Measurements from ENCODE around the gene PRELID3B. TPM values are rescaled to one million over a fixed set of nuclear protein-coding genes. Genes with fewer than 3 reads are reported as not detected.

The PRELID3B gene
- total RNA-seq, 2 donors from 2014 or later: 82.8 to 89.0 TPM

DNA sequence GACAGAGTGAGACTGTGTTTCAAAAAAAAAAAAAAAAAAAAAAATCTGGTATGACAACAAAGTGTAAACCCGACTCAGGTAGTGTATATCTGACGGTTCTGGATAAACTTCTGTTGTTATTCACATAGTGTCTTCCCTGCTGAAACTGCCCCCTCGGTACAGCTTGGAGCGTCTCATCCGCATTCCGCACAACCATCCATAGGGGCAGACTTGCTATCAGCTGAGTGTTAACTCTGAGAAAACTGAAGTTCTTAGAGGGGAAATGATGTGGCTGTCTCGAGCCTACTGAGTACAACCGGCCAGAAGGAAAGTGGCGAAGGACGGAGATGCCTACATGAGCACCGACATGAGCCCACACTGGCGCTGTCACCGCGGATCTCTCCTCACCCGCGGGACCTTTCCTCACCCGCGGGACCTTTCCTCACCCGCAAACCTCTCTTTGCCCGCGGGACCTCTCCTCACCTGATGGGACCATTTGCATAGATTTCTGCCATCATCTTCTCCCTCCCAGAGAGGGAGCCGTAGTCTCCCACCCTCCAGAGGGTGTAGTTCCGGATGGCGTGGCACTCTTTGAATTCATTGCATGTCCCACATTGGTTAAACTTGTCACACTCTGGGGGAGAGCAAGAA is 45.3 kb downstream of the PRELID3B start:
- DNase-seq (ENCODE audit: low spot score): no peak
- ATAC-seq: no peak
- H3K4me1 Mint-ChIP-seq (ENCODE audit: low read depth in 2 of 2): peaks cover 0 to 3% of the 10 kb centered on the region in 2 donors
- no peak overlapping the region for H3K27ac Mint-ChIP-seq
- H3K27me3 Mint-ChIP-seq: no peaks in the 10 kb centered on the region
- H3K36me3 Mint-ChIP-seq: peaks cover 11% of the 10 kb centered on the region
- no peak overlapping the region for H3K4me3 Mint-ChIP-seq
- H3K9me3 Mint-ChIP-seq: no peaks in the 10 kb centered on the region

DNA sequence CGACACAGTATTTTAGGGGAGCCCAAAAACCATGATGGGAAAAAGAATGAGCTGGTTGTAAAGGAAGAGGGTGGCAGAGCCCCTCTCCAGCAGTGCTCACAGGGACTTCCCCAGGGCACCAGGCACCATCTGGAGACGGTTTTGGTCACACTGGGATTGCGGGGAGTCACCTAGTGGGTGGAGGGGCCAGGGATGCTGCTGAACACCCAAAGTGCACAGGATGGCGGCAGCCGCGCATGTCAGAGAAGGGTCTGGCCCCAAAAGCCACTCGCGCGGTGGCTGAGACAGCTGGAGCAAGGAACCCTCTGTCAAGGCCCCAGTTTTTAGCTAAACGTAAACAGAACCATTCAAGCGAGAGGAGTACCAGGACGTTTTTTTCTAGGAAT is 46.4 kb downstream of the PRELID3B start:
- Mint-ChIP-seq H3K36me3 (peaks cover 17% of the 10 kb centered on the region), H3K27ac (peak overlapping the region; percentile 16 to 37), H3K27me3 (no peaks in the 10 kb centered on the region), H3K4me3 (no peak overlapping the region), H3K9me3 (no peaks in the 10 kb centered on the region), H3K4me1 (ENCODE audit: low read depth in 2 of 2) (peaks cover 3 to 4% of the 10 kb centered on the region in 2 donors)
- ATAC-seq (no peak), DNase-seq (ENCODE audit: low spot score) (no peak)

DNA sequence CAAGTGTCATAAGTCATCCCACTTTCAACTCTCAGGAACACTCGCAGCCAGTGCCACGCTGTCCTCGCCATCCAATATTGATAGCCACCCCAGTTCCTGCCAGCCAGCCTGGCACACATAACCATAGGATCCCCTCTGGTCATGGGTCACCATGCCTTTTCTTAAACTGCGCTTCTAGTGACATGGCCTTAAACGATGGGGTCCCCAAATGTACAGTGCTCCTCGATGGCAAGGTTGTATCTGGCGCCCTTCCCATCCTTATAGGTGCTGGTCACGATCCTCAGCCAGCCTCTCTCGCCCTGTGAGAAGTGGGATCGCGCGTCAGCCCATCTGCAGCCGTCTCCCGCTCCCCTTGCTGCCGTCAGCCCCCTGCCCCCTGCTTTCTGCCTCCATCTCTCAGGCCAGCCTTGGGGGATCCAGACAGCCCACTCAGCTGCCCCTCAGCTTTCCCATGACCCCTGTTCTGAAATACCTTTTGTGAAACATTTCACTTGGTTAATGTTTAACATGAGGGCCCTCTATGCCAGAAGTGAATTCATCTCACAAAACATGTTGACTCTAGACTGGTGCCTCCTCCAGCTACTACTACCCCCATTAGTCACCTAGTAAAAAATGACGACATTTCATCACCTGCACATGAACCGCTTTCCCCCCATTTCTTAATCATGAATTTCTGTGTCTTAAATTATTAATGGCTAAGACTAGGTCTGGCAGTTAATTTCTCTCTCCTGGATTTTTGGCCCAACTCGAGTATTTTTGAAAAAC is 46.9 kb downstream of the PRELID3B start:
- Mint-ChIP-seq H3K4me3 (no peak overlapping the region), H3K27me3 (no peaks in the 10 kb centered on the region), H3K36me3 (peaks cover 20% of the 10 kb centered on the region), H3K9me3 (no peaks in the 10 kb centered on the region), H3K27ac (peak overlapping the region; percentile 16 to 37), H3K4me1 (ENCODE audit: low read depth in 2 of 2) (peaks cover 3 to 4% of the 10 kb centered on the region in 2 donors)
- DNase-seq (ENCODE audit: low spot score) (no peak), ATAC-seq (peak in 1 of 2 donors; percentile 26)

DNA sequence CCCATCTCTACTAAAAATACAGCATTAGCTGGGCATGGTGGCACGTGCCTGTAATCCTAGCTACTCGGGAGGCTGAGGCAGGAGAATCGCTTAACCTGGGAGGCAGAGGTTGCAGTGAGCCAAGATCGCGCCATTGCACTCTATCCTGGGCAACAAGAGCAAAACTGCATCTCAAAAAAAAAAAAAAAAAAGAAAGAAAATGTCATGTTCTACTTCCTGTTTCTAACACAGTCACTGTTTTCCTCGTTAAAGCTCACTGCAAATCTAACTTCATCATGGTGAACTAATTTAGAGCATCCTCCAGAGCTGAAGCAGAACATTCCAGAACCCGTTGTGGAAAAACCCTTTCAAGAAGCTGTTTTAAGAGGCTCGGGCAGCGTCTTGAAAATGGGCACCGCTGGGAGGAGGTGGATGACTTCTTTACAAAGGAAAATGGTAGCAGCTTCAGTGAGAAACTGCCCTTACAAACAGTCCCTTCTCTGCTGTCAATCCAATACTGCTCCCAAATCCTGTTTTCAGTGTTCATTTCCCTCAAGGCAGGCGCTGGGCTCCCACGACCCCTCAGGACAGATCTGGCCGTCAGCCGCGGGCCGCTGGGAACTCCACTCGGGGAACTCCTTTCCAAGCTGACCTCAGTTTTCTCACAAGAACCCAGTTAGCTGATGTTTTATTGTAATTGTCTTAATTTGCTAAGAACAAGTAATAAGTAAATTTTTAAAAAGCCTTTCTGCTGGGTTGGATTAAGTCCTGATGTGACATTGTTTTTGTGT is 48.0 kb downstream of the PRELID3B start:
- H3K4me1 Mint-ChIP-seq (ENCODE audit: low read depth in 2 of 2): peaks cover 3 to 4% of the 10 kb centered on the region in 2 donors
- DNase-seq (ENCODE audit: low spot score) (no peak), ATAC-seq (no peak)
- H3K9me3 Mint-ChIP-seq: no peaks in the 10 kb centered on the region
- no peaks in the 10 kb centered on the region for H3K27me3 Mint-ChIP-seq
- no peak overlapping the region for H3K27ac Mint-ChIP-seq
- no peak overlapping the region for H3K4me3 Mint-ChIP-seq
- peaks cover 24% of the 10 kb centered on the region for H3K36me3 Mint-ChIP-seq

DNA sequence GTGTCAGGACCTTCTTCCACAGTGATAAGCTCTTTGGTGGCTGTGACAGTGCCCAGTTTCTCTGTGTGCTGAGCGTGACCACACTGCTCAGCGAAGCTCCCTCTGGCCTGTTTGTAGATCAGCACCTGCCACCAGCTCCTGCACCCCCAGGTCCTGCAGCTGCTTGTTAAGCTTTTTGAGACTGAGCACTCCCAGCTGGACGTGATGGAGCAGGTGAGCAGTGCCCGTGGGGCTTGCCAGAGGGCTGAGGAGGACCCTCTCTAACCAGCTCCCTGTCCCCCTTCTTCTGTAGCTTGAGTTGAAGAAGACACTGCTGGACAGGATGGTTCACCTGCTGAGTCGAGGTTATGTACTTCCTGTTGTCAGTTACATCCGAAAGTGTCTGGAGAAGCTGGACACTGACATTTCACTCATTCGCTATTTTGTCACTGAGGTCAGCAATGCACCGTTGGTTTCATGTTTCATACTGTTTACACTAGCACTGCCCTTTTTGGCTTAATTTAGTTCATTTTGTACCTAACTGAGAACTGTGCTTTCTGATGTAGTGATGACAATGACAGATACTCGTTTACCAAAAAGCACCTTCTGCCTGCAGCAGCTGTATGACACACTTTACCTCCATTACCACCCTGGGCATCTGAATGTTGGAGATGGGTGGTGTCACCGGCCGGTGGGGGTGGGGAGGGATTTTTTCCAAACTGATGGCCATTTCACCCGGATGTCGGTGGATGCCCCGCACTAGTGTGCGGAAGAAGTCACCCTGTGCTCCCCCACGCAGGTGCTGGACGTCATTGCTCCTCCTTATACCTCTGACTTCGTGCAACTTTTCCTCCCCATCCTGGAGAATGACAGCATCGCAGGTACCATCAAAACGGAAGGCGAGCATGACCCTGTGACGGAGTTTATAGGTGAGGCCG is 49.0 kb downstream of the PRELID3B start:
- no peaks in the 10 kb centered on the region for H3K9me3 Mint-ChIP-seq
- ATAC-seq: no peak

DNA sequence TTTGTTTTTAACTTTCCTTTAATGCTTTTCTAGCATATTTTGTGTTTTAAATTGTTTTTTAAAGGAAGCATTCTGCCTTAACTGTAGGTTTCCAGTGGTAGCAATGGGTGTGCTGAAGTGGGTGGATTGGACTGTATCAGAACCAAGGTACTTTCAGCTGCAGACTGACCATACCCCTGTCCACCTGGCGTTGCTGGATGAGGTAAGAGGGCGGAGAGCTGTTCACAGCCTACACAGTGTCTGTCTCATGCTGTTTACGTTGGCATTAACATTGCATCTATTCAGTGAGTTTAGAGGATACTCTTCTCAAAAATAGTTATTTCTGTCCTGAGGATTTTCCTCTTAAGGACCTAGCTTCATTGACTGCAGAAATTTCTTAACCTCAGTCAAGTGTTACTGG is 49.7 kb downstream of the PRELID3B start:
- H3K4me1 Mint-ChIP-seq (ENCODE audit: low read depth in 2 of 2): peaks cover 4 to 5% of the 10 kb centered on the region in 2 donors
- DNase-seq (ENCODE audit: low spot score) (no peak), ATAC-seq (no peak)
- H3K27me3 Mint-ChIP-seq: no peaks in the 10 kb centered on the region
- no peak overlapping the region for H3K4me3 Mint-ChIP-seq
- H3K36me3 Mint-ChIP-seq: peaks cover 33% of the 10 kb centered on the region
- H3K27ac Mint-ChIP-seq: no peak overlapping the region
- H3K9me3 Mint-ChIP-seq: no peaks in the 10 kb centered on the region

More for the DNA sequence above, 49.0 kb downstream of the PRELID3B start:
- Mint-ChIP-seq H3K36me3 (peaks cover 31% of the 10 kb centered on the region), H3K4me3 (no peak overlapping the region), H3K4me1 (ENCODE audit: low read depth in 2 of 2) (peaks cover 4 to 5% of the 10 kb centered on the region in 2 donors), H3K27ac (no peak overlapping the region), H3K27me3 (no peaks in the 10 kb centered on the region)
- DNase-seq (ENCODE audit: low spot score): no peak

DNA sequence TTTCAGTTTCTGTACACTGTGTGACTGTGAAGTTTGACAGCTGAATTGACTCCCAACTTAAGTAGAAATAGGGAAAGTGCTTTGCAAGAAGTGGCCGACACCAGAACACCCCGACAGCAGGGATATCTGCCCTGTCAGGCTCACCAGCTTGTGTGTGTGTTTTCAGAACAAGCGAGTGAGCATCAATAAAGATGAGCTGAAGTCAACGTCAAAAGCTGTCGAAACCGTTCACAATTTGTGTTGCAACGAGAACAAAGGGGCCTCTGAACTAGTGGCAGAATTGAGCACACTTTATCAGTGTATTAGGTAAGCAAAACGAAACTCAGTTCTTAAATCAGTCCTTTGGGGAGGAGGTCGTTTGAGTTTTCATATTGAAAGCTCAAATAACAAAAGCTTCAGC is 50.9 kb downstream of the PRELID3B start:
- Mint-ChIP-seq H3K27me3 (no peaks in the 10 kb centered on the region), H3K9me3 (no peaks in the 10 kb centered on the region), H3K4me3 (no peak overlapping the region), H3K4me1 (ENCODE audit: low read depth in 2 of 2) (peaks cover 10% of the 10 kb centered on the region in 2 donors), H3K27ac (peak overlapping the region in 1 of 2 donors; percentile 13), H3K36me3 (peaks cover 44% of the 10 kb centered on the region)
- no peak for ATAC-seq
- no peak for DNase-seq (ENCODE audit: low spot score)

DNA sequence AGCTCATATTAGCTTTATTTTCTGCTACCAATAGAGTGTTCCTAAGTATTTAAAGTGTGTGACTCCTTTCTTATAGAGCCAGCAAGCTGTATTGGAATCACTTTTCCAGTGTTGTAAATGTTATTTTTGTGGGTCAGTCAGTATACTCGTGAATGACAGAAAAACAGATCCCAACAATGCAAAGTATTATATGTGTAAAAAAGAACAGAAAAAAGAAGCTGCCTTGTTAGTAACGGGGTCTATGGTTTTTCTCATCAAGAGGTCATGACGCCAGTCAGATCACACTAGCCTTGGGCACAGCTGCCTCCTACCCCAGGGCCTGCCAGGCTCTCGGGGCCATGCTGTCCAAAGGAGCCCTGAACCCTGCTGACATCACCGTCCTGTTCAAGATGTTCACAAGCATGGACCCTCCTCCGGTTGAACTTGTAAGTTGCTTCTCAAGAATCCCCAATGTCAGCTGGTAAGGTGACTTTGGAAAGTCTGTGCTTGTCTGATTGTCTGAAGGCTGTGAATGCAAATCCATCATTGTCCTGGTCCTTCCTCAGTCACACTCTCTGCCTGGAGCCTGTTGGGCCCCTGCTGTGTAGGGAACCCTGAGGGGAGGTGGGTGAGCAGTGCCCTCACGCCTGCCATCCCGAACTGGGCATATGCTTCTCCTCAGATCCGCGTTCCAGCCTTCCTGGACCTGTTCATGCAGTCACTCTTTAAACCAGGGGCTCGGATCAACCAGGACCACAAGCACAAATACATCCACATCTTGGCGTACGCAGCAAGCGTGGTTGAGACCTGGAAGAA is 51.7 kb downstream of the PRELID3B start:
- DNase-seq (ENCODE audit: low spot score): no peak
- no peak for ATAC-seq
- Mint-ChIP-seq H3K27ac (peak overlapping the region in 1 of 2 donors; percentile 13), H3K4me1 (ENCODE audit: low read depth in 2 of 2) (peaks cover 9 to 14% of the 10 kb centered on the region in 2 donors), H3K27me3 (no peaks in the 10 kb centered on the region), H3K9me3 (no peaks in the 10 kb centered on the region), H3K36me3 (peaks cover 43% of the 10 kb centered on the region), H3K4me3 (no peak overlapping the region)

DNA sequence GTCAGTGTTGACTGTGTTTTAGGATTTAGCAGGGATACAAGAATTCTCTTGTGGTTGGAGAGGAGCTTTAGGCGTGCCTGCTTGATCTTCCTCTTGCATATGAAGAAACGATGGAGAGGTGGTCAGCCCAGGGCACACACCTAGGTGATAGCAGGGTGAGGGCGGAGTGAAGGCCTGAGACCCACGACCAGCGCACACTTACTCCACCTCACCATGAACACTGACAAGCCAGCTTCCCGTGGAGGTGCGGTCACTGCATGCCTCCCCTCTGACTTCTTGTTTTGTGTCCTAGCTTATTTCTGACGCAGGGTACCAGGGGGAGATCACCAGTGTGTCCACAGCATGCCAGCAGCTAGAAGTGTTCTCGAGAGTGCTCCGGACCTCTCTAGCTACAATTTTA is 53.4 kb downstream of the PRELID3B start:
- H3K4me1 Mint-ChIP-seq (ENCODE audit: low read depth in 2 of 2): peaks cover 14 to 30% of the 10 kb centered on the region in 2 donors
- no peak for DNase-seq (ENCODE audit: low spot score)
- peaks cover 36% of the 10 kb centered on the region for H3K36me3 Mint-ChIP-seq

DNA sequence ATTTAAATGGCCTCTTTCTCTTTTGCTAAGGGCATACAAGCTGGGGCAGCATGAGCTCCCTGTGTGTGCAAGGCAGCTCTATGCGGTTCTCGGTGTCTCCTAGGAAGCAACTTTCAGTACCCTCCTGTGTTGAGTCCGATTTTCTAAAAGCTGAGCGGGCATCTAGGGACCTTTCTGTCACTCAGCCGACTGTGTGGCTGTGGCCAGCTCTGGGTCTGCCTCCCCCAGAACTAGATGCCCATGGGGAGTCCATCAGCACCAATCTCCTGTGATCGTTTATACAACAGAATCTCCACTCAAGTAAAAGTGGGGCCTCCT is 54.1 kb downstream of the PRELID3B start:
- Mint-ChIP-seq H3K27ac (no peak overlapping the region), H3K4me3 (no peak overlapping the region), H3K9me3 (no peaks in the 10 kb centered on the region), H3K36me3 (peaks cover 36% of the 10 kb centered on the region), H3K4me1 (ENCODE audit: low read depth in 2 of 2) (peaks cover 21 to 36% of the 10 kb centered on the region in 2 donors), H3K27me3 (no peaks in the 10 kb centered on the region)
- DNase-seq (ENCODE audit: low spot score): no peak
- ATAC-seq: no peak

More for the DNA sequence above, 53.4 kb downstream of the PRELID3B start:
- no peak for ATAC-seq
- Mint-ChIP-seq H3K27me3 (no peaks in the 10 kb centered on the region), H3K9me3 (no peaks in the 10 kb centered on the region), H3K4me3 (no peak overlapping the region), H3K27ac (no peak overlapping the region)

DNA sequence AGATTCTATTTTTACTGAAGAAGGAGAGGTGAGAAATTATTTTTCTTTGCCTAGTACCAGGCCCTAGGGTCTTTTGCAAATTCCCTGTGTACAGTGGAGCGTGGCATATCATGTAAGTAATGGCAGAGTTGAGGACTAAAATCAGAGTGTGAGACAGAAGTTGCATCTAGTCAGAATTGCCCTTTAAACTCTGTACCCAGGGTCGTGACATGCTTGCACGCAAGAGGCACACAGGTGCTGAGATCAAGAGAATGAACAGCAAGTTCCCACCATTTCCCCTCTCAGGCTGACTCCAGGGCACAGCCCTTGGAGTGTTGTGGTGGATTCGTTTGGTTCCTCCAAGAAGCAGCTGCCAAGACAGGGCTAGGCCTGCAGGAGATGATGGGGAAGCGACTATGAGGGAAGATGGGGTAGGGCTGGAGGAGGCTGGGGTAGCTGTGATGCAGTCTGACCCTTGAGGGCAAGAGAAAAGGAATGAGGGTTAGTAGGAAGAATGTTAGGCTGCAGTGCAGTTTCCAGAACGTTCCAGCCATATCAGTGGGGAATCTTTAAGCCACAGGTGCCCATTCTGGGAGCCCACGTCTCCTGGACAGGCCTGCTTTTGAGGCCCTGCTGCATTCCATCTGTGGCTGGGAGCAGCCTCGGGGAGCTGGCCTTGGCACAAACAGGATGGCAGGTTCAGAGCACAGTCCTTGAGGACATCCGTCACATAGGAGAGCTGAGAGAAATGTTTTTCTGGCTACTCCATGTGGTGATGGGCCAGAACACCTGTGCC is 54.6 kb downstream of the PRELID3B start:
- no peak for ATAC-seq
- peaks cover 36% of the 10 kb centered on the region for H3K36me3 Mint-ChIP-seq
- H3K27ac Mint-ChIP-seq: no peak overlapping the region
- H3K27me3 Mint-ChIP-seq: no peaks in the 10 kb centered on the region
- no peak for DNase-seq (ENCODE audit: low spot score)
- peaks cover 21 to 37% of the 10 kb centered on the region in 2 donors for H3K4me1 Mint-ChIP-seq (ENCODE audit: low read depth in 2 of 2)
- H3K9me3 Mint-ChIP-seq: no peaks in the 10 kb centered on the region
- no peak overlapping the region for H3K4me3 Mint-ChIP-seq

DNA sequence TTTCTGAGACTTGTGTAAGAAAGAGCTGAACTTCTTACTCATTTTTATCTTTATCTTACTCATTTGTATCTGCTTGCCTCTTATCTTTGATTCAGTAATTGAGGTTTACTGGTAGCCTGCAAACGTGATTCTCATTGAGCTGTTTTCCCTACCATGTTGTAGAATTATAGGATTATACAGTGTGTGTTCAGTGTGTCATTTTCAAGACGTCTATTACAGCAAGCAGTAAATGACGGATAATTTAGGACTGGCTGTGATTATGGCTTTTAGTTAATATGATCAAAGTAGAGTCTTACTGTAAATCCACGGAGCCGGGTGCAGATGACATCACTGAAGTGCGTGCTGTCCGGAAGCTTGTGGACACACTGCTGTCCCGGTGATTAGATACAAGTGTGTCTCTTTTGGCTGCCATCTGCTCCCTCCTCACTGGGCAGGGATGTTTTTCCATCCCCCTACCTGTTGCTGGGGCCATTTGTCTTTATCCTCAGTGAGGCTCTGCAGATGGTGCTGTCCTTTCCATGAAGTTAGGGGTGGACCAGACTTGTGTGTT is 55.5 kb downstream of the PRELID3B start:
- Mint-ChIP-seq H3K9me3 (no peaks in the 10 kb centered on the region), H3K4me1 (ENCODE audit: low read depth in 2 of 2) (peaks cover 28 to 47% of the 10 kb centered on the region in 2 donors), H3K27ac (peak overlapping the region in 1 of 2 donors; percentile 47), H3K27me3 (no peaks in the 10 kb centered on the region), H3K4me3 (no peak overlapping the region), H3K36me3 (peaks cover 36% of the 10 kb centered on the region)
- ATAC-seq (no peak), DNase-seq (ENCODE audit: low spot score) (no peak)
